ENCODE data around the gene GIMAP5.

The GIMAP5 gene

DNA sequence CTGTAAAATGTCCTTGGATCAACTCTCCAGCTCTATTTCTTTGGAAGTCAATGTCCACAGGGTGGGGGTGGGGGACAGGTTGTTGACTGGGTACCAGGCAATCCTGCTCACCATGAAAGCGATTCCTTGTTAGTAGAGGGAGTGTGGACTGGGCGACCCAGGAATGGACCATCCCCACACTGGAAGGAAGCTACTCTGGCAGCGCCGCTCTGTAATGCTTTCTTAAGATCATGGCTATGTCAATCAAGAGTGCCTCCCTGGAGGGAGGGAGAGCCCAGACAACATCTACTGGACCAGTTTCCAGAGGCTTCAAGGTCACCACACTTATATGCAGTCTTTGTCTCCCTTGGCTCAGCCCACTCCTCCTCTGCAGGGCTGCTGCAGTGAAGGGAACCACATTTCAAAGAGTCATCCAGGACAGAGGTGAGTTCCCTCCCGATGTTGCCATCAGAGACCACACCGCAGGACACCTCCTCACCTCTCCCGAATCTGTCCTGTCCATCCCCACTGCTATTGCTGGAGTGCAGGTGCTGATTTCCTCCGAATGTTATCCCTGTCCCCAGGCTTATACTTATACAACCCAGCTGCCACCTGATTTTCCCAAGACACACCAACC is 6.9 kb downstream of the GIMAP5 start:
- Histone ChIP-seq H3K36me3 (replicated peaks) (no peaks in the 10 kb centered on the region), H3K27ac (no peak overlapping the region)

DNA sequence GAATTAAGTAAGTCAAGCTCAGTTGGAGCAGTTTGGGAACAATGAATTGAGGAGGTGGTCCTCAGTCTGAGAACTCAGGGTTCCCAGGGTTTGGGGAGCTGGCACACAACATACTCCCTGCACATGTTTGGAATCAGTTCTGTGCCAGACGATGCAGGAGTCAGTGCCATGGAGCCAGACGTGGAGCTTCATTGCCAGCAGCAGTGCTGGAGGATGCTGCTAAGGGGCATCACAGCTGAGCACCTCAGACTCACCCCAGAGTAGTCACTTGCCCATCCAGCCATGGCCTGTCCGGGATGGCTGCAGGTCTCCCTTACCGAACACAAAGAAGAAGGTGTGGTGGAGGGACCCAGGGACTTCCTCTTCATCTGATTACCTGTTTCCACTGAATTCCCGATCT is 7.9 kb downstream of the GIMAP5 start:
- no peaks in the 10 kb centered on the region for H3K36me3 ChIP-seq (replicated peaks)
- H3K4me3 ChIP-seq (ENCODE audit: low read depth, low read length), result no peak overlapping the region
- in situ Hi-C loops (cut with HindIII; ENCODE audit: low pct_ligation_motif_present, low sequenced_read_pairs), result no loop called here
- DNase-seq, result no peak
- H3K27me3 ChIP-seq (replicated peaks), result no peaks in the 10 kb centered on the region
- TF ChIP-seq CTCF (IDR thresholded peaks at IDR 0.05; ENCODE audit: low read depth, low read length, missing control alignments), result no peak
- no peak overlapping the region for H3K27ac ChIP-seq

More for the DNA sequence above, 6.9 kb downstream of the GIMAP5 start:
- no peaks in the 10 kb centered on the region for H3K27me3 ChIP-seq (replicated peaks)
- no peak for TF ChIP-seq CTCF (IDR thresholded peaks at IDR 0.05; ENCODE audit: low read depth, low read length, missing control alignments)
- no peak for DNase-seq
- no peak overlapping the region for H3K4me3 ChIP-seq (ENCODE audit: low read depth, low read length)
- in situ Hi-C loops (cut with HindIII; ENCODE audit: low pct_ligation_motif_present, low sequenced_read_pairs), result no loop called here

GRCh38 chr7:150745876-150746275 is 8.7 kb downstream of the GIMAP5 start:
- Histone ChIP-seq H3K27me3 (replicated peaks) (no peaks in the 10 kb centered on the region), H3K27ac (no peak overlapping the region), H3K36me3 (replicated peaks) (no peaks in the 10 kb centered on the region), H3K4me3 (ENCODE audit: low read depth, low read length) (no peak overlapping the region)
- DNase-seq, result no peak
- TF ChIP-seq CTCF (IDR thresholded peaks at IDR 0.05; ENCODE audit: low read depth, low read length, missing control alignments), result no peak
- in situ Hi-C loops (cut with HindIII; ENCODE audit: low pct_ligation_motif_present, low sequenced_read_pairs), result no loop called here

GRCh38 chr7:150746921-150747320 is 9.7 kb downstream of the GIMAP5 start:
- no peak overlapping the region for H3K4me3 ChIP-seq (ENCODE audit: low read depth, low read length)
- no peak for TF ChIP-seq CTCF (IDR thresholded peaks at IDR 0.05; ENCODE audit: low read depth, low read length, missing control alignments)
- no peak overlapping the region for H3K27ac ChIP-seq
- in situ Hi-C loops (cut with HindIII; ENCODE audit: low pct_ligation_motif_present, low sequenced_read_pairs), result no loop called here
- no peaks in the 10 kb centered on the region for H3K27me3 ChIP-seq (replicated peaks)
- no peak for DNase-seq
- H3K36me3 ChIP-seq (replicated peaks), result no peaks in the 10 kb centered on the region

DNA sequence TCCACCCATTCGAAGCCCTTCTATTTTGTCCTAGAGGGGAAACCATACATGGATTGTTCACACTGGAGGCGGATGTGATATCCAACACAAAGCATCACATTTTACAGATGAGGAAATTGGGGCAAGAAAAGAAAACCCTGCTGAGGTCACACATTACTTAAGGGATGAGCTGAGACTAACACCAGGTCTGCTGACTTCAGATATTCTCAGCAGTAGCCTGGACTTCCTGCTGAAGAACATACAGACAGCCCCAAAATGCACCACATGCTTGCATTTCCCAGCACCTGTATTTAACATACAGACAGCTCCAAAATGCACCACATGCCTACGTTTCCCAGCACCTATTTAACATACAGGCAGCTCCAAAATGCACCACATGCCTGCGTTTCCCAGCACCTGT is 11.2 kb downstream of the GIMAP5 start:
- in situ Hi-C loops (cut with HindIII; ENCODE audit: low pct_ligation_motif_present, low sequenced_read_pairs), result no loop called here
- Histone ChIP-seq H3K4me3 (ENCODE audit: low read depth, low read length) (no peak overlapping the region), H3K36me3 (replicated peaks) (no peaks in the 10 kb centered on the region), H3K27me3 (replicated peaks) (no peaks in the 10 kb centered on the region), H3K27ac (no peak overlapping the region)
- TF ChIP-seq CTCF (IDR thresholded peaks at IDR 0.05; ENCODE audit: low read depth, low read length, missing control alignments), result no peak
- no peak for DNase-seq

GRCh38 chr7:150751702-150752101 is 14.5 kb downstream of the GIMAP5 start:
- in situ Hi-C loops (cut with HindIII; ENCODE audit: low pct_ligation_motif_present, low sequenced_read_pairs), result no loop called here
- no peak for DNase-seq
- no peak overlapping the region for H3K4me3 ChIP-seq (ENCODE audit: low read depth, low read length)
- TF ChIP-seq CTCF (IDR thresholded peaks at IDR 0.05; ENCODE audit: low read depth, low read length, missing control alignments), result no peak
- no peaks in the 10 kb centered on the region for H3K36me3 ChIP-seq (replicated peaks)
- H3K27me3 ChIP-seq (replicated peaks), result no peaks in the 10 kb centered on the region
- H3K27ac ChIP-seq, result no peak overlapping the region
